ENCODE data around the gene ZNHIT1. TPM values are rescaled to one million over a fixed set of nuclear protein-coding genes. Genes with fewer than 3 reads are reported as not detected.

The ZNHIT1 gene
- total RNA-seq, 4 donors from 2014 or later = 54.6 to 113 (median 77.1) TPM

DNA sequence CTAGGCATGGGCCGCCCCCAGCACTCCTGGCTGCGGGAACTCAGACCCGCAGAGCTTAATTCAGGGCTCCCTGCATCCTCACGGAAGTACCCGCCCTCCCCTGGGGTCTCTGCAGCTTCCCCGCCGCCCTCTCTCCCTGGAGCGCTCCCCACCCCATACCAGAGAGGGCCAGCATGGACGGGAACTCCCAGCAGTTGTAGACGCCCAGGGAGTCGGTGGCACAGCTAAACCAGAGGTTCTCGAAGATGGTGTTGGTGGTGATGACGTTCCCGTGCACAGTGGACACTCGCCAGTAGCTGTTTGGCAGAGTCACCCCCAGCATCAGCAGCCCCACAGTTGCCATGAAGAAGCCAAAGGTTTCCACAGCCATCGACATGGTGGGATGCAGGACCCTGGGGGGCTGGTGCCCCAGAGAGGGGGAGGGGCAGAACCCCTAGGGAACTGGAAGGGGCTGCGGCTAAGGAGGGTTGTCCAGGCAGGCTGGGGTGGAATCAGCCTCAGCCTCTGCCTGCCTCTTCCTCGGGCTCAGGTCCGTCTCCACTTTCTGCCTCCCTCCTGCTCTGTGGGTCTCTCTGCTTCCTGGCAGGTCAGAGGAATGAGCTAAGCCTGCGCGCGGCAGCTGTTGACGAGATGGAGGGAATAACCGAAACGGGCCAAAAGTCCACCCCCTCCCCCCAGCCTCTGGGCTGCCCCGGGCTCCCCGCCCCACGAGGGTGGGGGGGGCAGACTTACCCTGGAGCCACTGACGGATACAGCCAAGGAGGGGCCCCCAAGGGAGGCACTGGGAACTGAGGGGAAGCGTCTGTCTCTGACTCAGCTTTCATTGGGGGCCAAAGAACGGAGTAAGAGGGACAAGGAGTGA lies 19.5 kb downstream of the ZNHIT1 start, which contains the start of gene CLDN15:
Gene CLDN15 (minus strand): TSS at position 597 of the 862 bp plus-strand sequence. CDS start 221 bp downstream, at position 376.
- TF ChIP-seq, protein P1, sequence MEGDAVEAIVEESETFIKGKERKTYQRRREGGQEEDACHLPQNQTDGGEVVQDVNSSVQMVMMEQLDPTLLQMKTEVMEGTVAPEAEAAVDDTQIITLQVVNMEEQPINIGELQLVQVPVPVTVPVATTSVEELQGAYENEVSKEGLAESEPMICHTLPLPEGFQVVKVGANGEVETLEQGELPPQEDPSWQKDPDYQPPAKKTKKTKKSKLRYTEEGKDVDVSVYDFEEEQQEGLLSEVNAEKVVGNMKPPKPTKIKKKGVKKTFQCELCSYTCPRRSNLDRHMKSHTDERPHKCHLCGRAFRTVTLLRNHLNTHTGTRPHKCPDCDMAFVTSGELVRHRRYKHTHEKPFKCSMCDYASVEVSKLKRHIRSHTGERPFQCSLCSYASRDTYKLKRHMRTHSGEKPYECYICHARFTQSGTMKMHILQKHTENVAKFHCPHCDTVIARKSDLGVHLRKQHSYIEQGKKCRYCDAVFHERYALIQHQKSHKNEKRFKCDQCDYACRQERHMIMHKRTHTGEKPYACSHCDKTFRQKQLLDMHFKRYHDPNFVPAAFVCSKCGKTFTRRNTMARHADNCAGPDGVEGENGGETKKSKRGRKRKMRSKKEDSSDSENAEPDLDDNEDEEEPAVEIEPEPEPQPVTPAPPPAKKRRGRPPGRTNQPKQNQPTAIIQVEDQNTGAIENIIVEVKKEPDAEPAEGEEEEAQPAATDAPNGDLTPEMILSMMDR (IDR thresholded peaks at IDR 0.05) = no peak
- ATAC-seq (ENCODE audit: low FRiP score) (peak; percentile 65), DNase-seq (ENCODE audit: low spot score) (peak; percentile 65)

GRCh38 chr7:101238226-101239182 lies 20.5 kb downstream of the ZNHIT1 start:
- TF ChIP-seq, protein P1 (IDR thresholded peaks at IDR 0.05) = no peak
- DNase-seq (ENCODE audit: low spot score) = no peak
- ATAC-seq (ENCODE audit: low FRiP score) = peak; percentile 55

DNA sequence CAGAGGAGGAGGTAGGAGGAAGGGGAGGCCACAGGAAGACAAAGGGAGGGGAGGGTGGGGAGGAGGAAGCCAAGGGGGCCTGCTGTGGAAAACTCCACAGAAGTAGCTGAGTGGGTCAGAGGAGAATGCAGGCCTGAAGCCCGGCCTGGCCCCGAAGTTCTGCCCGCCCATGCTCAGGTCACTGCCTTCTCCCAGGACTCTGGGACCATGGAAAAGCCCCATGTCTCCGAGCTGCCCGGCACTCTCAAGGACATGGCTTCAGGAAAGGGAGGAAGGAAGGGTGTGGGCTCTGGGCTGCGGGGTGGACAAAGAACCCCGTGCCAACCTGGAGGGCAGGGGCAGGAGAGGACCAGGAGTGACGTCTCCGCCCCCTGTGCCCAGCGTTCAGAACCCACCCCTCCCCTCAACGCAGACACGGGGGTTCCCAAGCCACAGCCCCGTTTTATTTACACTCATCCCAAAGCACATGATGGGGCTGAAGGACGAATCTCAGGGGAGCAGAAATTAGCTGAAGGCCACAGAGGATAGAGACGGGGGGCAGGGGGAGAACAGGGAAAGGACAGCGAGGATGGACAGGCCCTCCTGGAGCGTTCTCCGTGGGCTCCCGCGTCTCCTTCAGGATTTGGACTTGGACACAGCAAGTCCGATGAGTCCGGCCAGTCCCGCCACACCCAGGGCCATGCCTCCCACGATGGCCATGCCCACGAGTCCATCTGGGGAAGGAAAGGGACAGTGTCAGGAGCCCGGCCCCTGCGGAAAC lies 21.4 kb downstream of the ZNHIT1 start:
- TF ChIP-seq, protein P1 (IDR thresholded peaks at IDR 0.05) = no peak
- DNase-seq (ENCODE audit: low spot score) (no peak), ATAC-seq (ENCODE audit: low FRiP score) (peak; percentile 13)

DNA sequence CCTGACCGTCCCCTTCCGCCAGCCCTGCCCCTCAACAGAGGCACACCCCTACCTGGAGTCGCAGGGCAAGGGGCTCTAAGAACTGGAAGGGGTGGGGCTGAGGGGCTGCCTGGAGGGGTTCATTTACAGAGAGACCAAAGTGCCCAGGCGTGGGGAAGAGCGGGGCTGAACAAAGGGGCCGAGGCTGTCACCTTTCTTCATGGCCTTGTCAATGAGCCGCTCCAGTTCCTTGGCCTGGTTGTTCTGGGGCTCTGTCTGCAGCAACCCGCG lies 21.9 kb downstream of the ZNHIT1 start:
- TF ChIP-seq, protein P1 (IDR thresholded peaks at IDR 0.05) = no peak
- ATAC-seq (ENCODE audit: low FRiP score) (no peak), DNase-seq (ENCODE audit: low spot score) (no peak)

DNA sequence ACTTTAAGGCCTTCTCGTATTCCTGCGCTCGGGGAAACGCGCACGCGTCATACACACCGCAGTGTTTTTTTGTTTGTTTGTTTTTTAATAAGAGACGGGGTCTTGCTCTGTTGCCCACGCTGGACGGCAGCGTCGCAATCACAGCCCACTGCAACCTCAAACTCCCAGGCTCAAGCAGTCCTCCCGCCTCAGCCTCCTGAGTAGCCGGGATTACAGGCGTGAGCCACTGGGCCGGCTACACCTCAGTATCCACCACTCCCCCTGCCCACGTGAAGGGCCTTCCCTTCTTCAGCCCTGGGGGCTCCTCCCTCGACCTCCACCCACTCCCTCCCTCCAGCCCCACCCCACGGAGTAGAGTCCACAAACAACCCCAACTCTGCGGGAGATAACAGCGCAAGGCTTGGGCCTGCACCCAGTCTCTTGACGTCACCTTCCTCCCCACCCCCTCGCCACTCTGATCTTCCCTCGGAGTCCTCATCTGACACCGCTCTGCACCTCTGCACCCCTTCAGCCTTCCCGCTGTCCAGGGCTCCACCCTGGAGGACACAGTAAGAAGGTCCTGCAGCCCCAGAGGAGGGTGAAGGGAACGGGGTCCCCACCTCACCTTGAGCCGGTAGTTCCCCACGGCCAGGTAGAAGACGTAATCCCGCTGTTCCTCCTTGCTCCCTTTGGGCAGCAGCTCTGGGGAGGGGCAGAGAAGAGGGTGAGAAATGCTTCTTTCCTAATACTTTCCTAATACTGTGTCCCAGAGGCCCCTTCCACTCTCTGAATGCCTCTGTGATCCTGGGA lies 22.5 kb downstream of the ZNHIT1 start:
- DNase-seq (ENCODE audit: low spot score) (no peak), ATAC-seq (ENCODE audit: low FRiP score) (peak; percentile 20)
- TF ChIP-seq, protein P1 (IDR thresholded peaks at IDR 0.05) = no peak

DNA sequence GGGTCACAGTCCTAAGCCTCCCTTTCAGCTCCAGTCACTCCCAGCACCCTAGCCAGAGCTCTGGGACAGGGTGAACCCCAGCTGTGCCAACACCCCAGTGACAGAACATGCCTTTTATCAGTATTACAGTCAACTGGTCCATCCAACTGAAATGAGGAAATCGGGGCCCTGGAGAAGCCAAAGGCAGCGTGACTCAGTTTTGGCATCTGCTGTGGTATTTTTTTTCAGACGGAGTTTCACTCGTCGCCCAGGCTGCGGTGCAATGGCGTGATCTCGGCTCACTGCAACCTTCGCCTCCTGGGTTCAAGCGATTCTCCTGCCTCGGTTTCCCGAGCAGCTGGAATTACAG lies 23.0 kb downstream of the ZNHIT1 start:
- TF ChIP-seq, protein P1 (IDR thresholded peaks at IDR 0.05) = no peak
- peak; percentile 4 for ATAC-seq (ENCODE audit: low FRiP score)
- DNase-seq (ENCODE audit: low spot score) = no peak

Data from omental fat pad (tissue), 4 donors.